Measurements from ENCODE around the gene NFIA.

The NFIA gene

GRCh38 chr1:61247051-61247825 lies 164.9 kb downstream of the NFIA start:
- no peak for TF ChIP-seq CTCF (IDR thresholded peaks at IDR 0.05; ENCODE audit: low read depth, low read length)
- no peak for DNase-seq (ENCODE audit: extremely low read depth, low read depth)

- no peak for TF ChIP-seq CTCF (IDR thresholded peaks at IDR 0.05; ENCODE audit: low read depth, low read length)
- no peak for DNase-seq (ENCODE audit: extremely low read depth, low read depth)
Observed at GRCh38 chr1:61247881-61248752, 165.8 kb downstream of the NFIA start.

- DNase-seq (ENCODE audit: extremely low read depth, low read depth) = no peak
- no peak for TF ChIP-seq CTCF (IDR thresholded peaks at IDR 0.05; ENCODE audit: low read depth, low read length)
Observed at GRCh38 chr1:61250933-61251332, 168.6 kb downstream of the NFIA start.

GRCh38 chr1:61253059-61253735 lies 170.8 kb downstream of the NFIA start:
- no peak for TF ChIP-seq CTCF (IDR thresholded peaks at IDR 0.05; ENCODE audit: low read depth, low read length)
- peak; percentile 19 for DNase-seq (ENCODE audit: extremely low read depth, low read depth)

DNA sequence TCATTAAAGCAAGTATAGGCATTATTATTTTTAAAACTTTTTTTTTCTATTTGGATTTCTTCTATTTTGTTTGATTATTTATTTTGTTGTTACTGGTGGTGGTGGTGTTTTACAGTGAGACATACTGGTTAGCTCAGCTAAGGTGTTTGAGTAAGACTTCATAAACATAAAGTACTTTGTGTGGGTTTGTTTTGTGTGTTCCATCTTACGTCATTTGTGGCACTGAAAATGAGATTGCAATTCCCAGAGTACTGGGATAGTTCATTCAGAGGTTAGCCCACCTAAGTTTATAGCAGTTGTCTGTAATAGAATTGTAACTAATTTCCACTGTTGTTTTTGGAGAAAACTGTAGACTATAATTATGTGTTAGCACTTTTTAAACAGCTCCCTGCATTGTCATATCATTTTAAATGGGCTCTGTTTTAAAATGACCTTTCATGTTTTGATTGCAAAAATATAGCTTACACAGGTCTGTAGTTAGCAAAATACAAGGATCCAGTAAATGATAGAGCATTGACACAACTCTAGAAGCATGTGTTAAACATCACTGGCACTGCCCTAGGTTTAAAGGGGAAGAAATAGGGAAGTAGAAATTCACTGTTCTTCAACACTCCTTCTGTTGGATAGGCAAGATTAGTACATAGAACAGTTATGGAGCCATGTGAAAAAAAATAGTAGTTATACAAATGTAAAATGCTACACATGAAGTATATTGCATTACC lies 171.7 kb downstream of the NFIA start:
- TF ChIP-seq CTCF (IDR thresholded peaks at IDR 0.05; ENCODE audit: low read depth, low read length) = no peak
- DNase-seq (ENCODE audit: extremely low read depth, low read depth) = no peak

- no peak for DNase-seq (ENCODE audit: extremely low read depth, low read depth)
- no peak for TF ChIP-seq CTCF (IDR thresholded peaks at IDR 0.05; ENCODE audit: low read depth, low read length)
Observed at GRCh38 chr1:61254634-61255357, 172.4 kb downstream of the NFIA start.

All from AG09319 (cell line).